ENCODE measurements around the gene NUDT8.

DNA sequence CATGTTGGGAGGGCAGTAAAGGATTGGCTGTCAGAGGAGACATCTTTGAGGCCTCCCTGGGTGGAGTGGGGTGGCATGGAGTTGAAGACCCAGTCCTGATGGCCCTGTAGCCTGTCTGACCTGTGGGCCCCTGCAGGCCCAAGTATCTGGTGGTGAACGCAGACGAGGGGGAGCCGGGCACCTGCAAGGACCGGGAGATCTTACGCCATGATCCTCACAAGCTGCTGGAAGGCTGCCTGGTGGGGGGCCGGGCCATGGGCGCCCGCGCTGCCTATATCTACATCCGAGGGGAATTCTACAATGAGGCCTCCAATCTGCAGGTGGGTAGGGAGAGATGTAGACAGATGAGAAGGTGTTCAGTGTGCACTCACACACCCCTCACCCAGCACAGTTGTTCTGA lies 20.4 kb downstream of the NUDT8 start:
- TF ChIP-seq, protein P1, sequence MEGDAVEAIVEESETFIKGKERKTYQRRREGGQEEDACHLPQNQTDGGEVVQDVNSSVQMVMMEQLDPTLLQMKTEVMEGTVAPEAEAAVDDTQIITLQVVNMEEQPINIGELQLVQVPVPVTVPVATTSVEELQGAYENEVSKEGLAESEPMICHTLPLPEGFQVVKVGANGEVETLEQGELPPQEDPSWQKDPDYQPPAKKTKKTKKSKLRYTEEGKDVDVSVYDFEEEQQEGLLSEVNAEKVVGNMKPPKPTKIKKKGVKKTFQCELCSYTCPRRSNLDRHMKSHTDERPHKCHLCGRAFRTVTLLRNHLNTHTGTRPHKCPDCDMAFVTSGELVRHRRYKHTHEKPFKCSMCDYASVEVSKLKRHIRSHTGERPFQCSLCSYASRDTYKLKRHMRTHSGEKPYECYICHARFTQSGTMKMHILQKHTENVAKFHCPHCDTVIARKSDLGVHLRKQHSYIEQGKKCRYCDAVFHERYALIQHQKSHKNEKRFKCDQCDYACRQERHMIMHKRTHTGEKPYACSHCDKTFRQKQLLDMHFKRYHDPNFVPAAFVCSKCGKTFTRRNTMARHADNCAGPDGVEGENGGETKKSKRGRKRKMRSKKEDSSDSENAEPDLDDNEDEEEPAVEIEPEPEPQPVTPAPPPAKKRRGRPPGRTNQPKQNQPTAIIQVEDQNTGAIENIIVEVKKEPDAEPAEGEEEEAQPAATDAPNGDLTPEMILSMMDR (IDR thresholded peaks at IDR 0.05) = no peak
- no peak for TF ChIP-seq EZH2 (IDR thresholded peaks at IDR 0.05; ENCODE audit: borderline replicate concordance, insufficient read depth, low read depth, low read length, poor library complexity, severe bottlenecking)

All from B cell (primary cell).